HG03196 (cell line): ENCODE measurements around the gene MYPOP.
A peak's percentile ranks its signal among the peaks of the same experiment; 100 is the strongest.

ENCODE experiments used
- ATAC-seq: cut with Tn5 transposase; IDR thresholded peaks from one replicate; pipeline ENCODE4 v1.9.1; 2021; ENCODE audit not compliant: unreplicated experiment

MYPOP gene

GRCh38 chr19:45865269-45865948 is 37.0 kb downstream of the MYPOP start:
- no peak for ATAC-seq

DNA sequence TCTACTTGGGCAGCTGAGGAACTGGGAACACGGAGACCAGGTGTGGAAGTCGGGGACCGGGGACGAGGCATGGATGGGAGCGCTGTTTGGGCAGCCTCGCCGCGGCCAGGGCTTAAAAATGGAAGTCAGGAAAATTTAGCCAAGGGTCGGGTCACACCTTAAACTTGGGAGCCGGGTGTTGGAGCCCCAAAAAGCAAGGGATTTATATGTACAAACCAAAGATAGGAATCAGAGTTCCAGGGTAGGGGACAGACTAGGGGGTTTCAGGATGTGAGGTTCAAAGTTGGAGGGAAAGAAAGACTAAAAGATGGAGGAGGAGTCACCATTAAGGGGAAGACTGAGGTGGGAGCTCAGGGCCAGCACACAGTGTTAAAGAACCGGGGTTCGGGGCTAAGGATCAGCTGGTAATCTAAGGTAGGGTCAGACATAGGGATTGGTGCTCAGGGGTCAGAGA is 37.8 kb downstream of the MYPOP start:
- ATAC-seq = no peak

- peak; percentile 45 for ATAC-seq
Observed at GRCh38 chr19:45863840-45864628, 38.4 kb downstream of the MYPOP start, which contains the start of gene FOXA3. FOXA3 (plus strand) TSS chr19:45864326; CDS start chr19:45864457, 131 bp downstream.

GRCh38 chr19:45863335-45863839 is 39.0 kb downstream of the MYPOP start:
- no peak for ATAC-seq

DNA sequence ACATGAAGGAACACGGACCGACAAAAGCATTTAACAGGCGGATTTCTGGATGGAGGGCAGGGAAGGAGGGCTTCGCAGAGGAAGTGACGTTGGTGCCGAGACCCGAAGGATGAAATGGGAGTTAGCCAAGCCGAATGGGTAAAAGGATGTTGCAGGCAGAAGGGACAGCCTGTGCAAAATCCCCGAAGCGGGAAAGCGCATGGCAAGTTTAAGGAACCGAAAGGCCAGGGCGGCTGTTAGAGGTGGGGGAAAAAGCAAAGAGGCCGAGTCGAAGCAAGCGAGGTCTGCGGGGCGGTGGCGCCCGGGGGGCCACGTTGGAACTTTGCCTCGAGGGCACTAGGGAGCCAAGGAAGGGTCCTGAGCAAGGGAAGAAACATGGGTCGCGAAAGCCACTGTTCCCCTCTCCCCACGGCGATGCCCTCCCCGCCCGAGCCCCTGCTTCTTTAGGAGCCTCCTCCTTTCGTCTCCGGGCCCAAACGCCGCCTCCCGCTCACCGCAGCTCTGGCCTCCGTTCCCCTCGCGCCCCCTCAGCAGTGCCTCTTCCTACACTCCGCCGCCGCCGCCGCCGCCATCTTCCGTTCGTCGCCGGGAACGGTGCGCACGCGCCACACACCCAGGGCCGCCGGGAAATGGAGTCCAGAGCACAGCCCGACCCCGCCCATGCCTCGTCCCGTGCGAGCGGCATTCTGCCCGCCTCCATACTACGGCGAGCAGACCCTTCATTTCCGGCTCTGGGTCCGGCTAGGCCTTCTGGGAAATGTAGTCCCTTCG is 39.7 kb downstream of the MYPOP start, which contains the start of gene SYMPK:
Gene SYMPK, minus strand, starts transcription at position 584 of the 771 bp plus-strand sequence. CDS start 8,652 bp downstream, outside the sequence.
- peak; percentile 84 for ATAC-seq

DNA sequence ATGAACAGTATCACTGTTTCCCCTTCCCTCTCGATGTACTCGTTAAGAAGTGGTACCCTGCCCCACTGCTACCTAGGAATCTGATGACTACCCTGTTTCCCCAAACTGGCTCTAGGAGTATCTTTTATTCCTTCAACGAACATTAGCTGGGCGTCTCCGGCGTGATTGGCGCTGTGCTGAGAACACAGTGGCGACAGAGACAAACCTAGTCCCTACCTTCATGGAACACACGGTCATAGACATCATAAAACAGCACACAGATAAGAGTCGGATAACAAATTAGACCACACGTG is 40.2 kb downstream of the MYPOP start:
- no peak for ATAC-seq

DNA sequence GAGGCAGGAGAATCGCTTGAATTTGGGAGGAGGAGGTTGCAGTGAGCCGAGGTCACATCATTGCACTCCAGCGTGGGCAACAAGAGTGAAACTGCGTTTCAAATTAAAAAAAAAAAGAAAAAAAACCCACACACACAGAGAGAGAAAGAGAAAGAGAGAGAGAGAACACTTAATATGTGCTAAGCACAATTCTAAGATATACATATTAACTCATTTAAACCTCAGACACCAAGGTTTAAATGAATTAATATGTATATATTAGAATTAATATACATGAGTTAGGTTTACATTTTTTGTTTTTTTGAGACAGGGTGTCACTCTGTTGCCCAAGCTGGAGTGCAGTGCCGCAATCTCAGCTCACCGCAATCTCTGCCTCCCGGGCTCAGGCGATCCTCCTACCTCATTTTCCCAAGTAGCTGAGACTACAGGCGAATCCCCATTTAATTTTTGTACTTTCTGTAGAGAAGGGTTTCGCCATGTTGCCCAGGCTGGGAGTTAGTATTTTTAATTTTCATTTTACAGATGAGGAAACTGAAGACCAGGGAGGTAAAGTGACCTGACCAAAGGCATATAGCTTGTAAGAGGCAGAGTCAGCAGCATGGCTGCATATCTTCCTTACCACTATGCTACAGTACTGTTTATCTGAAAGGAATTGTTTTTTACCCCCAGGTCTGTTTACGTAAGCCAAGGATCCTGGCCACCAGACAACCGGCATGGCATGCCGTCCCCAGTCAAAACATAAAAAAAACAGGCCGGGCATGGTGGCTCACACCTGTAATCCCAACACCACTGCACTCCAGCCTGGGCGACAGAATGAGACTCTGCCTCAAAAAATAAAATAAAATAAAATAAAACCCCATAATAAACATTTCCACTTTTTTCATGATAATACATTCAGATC is 41.8 kb downstream of the MYPOP start:
- no peak for ATAC-seq

GRCh38 chr19:45854167-45854778 is 48.1 kb downstream of the MYPOP start:
- ATAC-seq = no peak

- no peak for ATAC-seq
Observed at GRCh38 chr19:45852983-45853382, 49.4 kb downstream of the MYPOP start.

DNA sequence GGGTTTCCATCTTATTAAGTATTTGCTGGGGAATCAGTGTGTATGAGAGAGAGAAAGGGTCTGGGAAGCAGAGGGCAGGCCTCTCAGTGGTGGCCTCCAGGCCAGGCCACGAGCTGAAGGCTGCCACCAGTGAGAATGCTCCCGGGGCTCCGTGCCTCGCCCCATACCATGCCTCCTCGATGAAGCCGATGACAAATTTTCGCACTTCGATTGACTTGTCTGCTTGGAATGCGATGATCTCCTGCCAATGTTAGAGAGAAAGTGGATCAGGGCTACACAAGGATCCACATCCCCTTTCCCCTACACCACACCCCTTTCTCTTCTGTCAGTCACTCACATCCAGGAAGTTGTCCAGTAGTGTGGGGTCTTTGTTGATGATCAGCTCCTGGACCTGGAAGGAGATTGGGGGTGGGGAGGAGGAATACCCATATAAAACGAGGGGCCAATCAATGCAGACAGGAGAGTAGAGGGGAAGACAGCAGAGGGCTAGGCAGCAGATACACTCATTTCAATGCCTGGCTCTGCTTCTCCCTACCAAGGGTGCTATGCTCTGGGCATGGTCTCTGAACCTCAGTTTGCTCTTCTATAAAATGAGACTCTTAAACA is 50.2 kb downstream of the MYPOP start:
- no peak for ATAC-seq

GRCh38 chr19:45848922-45849321 is 53.5 kb downstream of the MYPOP start:
- no peak for ATAC-seq

DNA sequence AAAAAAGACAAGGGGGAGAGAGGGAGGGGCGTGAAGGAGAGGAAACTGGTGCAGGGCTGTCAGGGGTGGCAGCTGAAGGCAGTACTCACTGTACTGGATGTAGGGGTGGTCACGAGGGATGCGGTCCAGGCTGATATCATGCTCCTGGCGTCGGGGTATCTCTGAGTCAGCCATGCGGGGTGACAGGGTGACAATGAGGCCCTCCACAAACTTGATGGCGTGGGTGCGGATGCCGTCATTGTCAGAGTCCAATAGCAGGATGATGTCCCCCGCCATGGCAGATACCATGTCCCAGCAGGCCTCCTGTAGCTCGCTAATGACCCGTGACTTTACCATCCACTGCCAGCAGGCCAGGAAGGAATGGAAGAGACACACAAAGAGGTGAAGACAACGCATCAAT is 54.8 kb downstream of the MYPOP start:
- no peak for ATAC-seq

DNA sequence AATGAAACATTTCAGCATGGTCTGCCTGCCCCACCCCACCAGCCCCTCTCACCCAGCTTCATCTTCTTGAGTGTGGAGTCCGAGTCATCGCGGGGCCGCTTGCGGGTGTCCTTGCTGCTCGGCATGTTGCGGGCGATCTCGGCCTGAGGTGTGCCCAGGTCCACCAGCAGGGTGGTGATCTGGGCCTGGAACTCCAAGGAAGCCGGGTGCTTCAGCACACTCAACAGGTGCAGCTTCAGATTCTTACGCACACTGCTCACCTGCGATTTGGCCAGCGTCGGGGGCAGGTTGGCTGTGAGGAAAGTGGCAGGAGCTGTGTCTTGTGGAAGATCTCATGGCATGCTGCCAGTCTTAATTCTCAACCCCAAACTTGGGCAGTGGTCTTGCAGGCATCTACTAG is 60.2 kb downstream of the MYPOP start:
- no peak for ATAC-seq
